OCI-LY7 (cell line): ENCODE data around the gene NAALADL2.

Experiments used
- EZH2phosphoT487 ChIP-seq: fragments of 200-600 bp; sonication (generic); IDR thresholded peaks from 2 replicates; pipeline ENCODE4 v1.6.1; 2018; ENCODE audit warnings: low read depth, borderline replicate concordance, mild to moderate bottlenecking, mixed run types, antibody characterized with exemption, low read length, moderate library complexity, mixed read lengths
- TF ChIP-seq, protein P1 (sequence below): fragments of 200-600 bp; sonication (generic); conservative IDR thresholded peaks from 2 replicates; pipeline ENCODE4 v1.5.1; 2014; ENCODE audit warnings: mild to moderate bottlenecking, antibody characterized with exemption, low read length, moderate library complexity, mixed read lengths

DNA sequence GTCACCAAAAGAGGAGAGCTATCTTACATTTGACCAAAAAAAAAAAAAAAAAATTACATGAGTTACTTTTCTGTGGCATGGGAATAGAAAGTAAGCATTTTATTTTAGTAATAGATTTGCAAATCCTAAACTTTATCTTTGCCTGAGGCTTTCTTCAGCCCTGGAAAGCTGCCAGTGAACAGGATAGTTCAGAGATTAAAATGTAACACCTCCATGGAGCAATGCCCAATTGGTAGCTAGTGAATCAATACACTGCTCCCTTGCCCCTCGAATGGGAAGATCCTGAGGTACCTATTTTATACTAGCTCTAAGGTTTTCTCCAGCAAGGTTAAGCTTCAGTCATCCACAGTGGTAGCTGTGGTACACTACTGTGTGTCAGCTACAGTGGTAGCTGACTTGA lies 867.1 kb downstream of the NAALADL2 start:
- TF ChIP-seq, protein P1, sequence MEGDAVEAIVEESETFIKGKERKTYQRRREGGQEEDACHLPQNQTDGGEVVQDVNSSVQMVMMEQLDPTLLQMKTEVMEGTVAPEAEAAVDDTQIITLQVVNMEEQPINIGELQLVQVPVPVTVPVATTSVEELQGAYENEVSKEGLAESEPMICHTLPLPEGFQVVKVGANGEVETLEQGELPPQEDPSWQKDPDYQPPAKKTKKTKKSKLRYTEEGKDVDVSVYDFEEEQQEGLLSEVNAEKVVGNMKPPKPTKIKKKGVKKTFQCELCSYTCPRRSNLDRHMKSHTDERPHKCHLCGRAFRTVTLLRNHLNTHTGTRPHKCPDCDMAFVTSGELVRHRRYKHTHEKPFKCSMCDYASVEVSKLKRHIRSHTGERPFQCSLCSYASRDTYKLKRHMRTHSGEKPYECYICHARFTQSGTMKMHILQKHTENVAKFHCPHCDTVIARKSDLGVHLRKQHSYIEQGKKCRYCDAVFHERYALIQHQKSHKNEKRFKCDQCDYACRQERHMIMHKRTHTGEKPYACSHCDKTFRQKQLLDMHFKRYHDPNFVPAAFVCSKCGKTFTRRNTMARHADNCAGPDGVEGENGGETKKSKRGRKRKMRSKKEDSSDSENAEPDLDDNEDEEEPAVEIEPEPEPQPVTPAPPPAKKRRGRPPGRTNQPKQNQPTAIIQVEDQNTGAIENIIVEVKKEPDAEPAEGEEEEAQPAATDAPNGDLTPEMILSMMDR, result no peak
- TF ChIP-seq EZH2phosphoT487, result no peak
